Fibroblast of pulmonary artery (primary cell): ENCODE measurements around the gene ZNF436.

ENCODE experiments used
- DNase-seq: peaks from one replicate; pipeline ENCODE4 v3.0.0-alpha.2; 2010; ENCODE audit warnings: low read depth
- H3K4me3 ChIP-seq: replicated peaks from 2 replicates; pipeline ENCODE4 v1.5.1; 2011; ENCODE audit warnings: low read depth, mild to moderate bottlenecking, control low read depth, low read length, moderate library complexity
- CTCF ChIP-seq: IDR thresholded peaks from 2 replicates; pipeline ENCODE4 v1.5.1; 2011; ENCODE audit warnings: mild to moderate bottlenecking, control low read depth, low read length, inconsistent platforms; ENCODE audit errors: missing control alignments

The ZNF436 gene

GRCh38 chr1:23354245-23354644 is 15.4 kb downstream of the ZNF436 start:
- no peak for DNase-seq
- peak; percentile 4 for TF ChIP-seq CTCF
- H3K4me3 ChIP-seq = no peak overlapping the region

GRCh38 chr1:23352096-23352695 is 17.4 kb downstream of the ZNF436 start:
- DNase-seq = no peak
- no peak for TF ChIP-seq CTCF
- no peak overlapping the region for H3K4me3 ChIP-seq

GRCh38 chr1:23345920-23346319 is 23.7 kb downstream of the ZNF436 start:
- no peak for DNase-seq
- TF ChIP-seq CTCF = no peak
- no peak overlapping the region for H3K4me3 ChIP-seq

GRCh38 chr1:23344987-23345472 is 24.6 kb downstream of the ZNF436 start:
- no peak for DNase-seq
- H3K4me3 ChIP-seq = peak overlapping the region; percentile 56
- TF ChIP-seq CTCF = no peak

- peak; percentile 100 for DNase-seq
- peak within 1 kb of the TSS; percentile 86 for H3K4me3 ChIP-seq
- no peak for TF ChIP-seq CTCF
Measured at GRCh38 chr1:23344111-23344986, 25.3 kb downstream of the ZNF436 start, which contains the start of gene HNRNPR. Gene HNRNPR (minus strand): TSS chr1:23344284. CDS start chr1:23341008, 3,276 bp downstream.

- no peak for TF ChIP-seq CTCF
Measured at GRCh38 chr1:23343221-23344110, 26.2 kb downstream of the ZNF436 start.

More at GRCh38 chr1:23343221-23344110, 26.2 kb downstream of the ZNF436 start:
- DNase-seq = peak; percentile 61
- peak overlapping the region; percentile 86 for H3K4me3 ChIP-seq
